GM19239 (cell line): ENCODE data around the gene PCYT1B.

Source experiments
- DNase-seq: peaks from one replicate; pipeline ENCODE4 v3.0.0; 2011; ENCODE audit warnings: low spot score; ENCODE audit not compliant: insufficient read length
- FAIRE-seq: peaks from 2 replicates; lab custom pipeline; 2011; peaks lifted over from hg19 to GRCh38; lab: Jason Lieb, UNC

Gene PCYT1B

DNA sequence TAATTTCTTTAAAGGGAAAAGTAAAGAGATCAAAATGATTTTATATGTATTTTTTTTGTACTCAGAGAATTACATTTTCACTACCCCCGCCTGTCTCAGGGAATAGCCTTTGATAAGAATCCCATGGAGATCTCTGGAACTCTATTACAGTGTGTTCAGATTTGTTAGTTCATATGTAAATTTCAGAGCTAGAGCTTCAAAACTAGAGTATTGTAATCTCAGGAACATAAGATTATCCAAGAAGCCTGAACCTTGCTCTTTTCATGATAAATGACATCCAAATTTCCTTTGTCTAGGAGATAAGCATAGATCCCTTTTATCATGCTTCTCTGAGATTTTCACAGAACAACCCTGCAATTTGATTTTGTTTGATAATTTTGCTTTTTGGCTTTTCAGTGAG is 99.2 kb downstream of the PCYT1B start:
- no peak for DNase-seq
- no peak for FAIRE-seq

DNA sequence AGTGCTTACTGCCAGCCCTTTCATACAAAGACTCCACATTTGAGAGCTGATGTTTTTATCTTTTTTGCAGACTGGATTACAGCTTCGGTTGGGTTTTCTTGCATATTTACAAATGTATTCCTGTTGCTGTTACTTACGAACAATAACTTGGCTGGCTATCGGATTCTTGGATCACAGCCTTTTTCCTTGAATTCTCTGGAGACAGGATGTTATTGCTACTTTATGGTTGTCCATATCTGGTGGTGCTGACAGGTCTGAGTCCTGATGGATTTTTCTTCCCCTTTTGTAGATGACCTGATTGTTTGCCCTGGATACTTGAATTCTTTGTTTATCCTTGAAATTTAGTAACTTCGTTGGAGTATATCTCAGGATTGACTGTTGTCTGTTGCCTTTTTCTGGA is 104.4 kb downstream of the PCYT1B start:
- FAIRE-seq (no peak), DNase-seq (no peak)

DNA sequence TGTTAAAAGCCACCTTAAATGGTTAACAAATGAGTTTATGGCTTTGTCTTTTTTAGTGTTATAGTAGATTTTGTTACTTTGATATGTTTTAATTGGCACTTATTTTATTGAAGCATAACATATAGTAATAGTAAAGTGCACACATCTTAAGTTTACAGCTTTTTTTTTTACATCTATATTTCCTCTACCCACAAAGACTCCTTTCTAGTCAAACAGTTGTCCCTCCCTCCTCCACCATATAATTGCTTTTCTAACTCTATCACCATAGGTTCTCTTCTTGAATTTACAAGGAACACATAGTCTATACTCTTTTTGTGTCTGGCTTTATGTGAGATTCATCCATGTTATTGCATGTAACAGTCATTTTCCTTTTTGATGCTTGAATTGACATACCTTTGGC is 110.6 kb downstream of the PCYT1B start:
- FAIRE-seq = no peak
- DNase-seq = no peak

DNA sequence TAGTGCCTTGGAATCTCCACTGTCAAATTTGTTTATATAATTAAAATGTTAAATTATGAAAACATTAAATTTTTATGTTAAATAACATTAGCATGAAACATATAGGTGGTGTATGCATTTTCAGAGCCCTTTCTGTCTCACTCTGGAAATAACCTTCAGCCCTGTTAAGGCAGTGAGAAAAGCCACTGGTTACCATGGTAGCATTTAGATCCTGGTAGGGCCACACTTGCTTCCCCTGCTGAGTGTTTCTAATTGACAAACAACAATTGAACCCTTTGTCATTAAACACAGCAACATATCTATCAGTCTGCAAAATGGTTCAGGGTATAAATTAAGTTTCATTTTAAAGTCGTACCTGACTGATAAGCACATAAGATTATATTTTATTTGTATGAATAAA is 118.5 kb downstream of the PCYT1B start:
- no peak for FAIRE-seq
- no peak for DNase-seq

DNA sequence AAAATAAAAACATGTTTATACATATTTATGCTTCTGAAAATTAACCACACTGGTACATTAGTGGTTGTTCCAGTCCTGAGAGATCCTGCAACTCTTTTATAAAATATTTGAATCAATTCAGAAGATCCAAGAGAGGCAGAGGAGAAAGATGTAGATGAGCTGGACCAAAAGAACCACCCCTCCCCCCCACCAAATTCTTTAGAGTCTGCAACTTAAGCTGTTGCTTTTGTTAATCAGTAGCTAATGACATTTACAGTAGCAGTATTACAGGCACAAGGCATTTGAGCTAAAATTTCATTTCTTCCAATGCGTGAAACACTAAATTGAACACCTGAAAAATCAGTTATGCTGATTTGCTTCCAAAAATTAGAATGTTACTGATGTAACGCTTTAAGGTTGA is 120.5 kb downstream of the PCYT1B start:
- FAIRE-seq (no peak), DNase-seq (no peak)

DNA sequence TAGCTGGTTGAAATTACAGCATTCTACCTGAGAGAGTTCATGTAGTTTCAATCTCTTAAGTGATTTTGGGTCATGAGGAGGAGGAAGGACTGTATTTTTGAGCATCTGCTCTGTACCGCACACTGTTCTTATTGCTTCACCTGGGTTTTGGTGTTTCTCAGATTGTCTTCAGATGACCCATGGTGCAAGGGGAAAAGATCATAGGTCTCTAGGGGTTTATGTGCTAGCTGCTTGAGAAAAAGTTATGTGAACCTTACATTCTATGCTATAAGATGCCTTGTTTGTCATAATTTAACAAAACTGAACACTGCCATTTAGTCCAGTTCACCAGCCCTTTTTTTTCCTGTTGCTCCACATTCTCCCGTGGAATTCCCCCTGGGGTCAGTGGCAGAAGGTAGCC is 121.7 kb downstream of the PCYT1B start:
- DNase-seq (no peak), FAIRE-seq (no peak)

DNA sequence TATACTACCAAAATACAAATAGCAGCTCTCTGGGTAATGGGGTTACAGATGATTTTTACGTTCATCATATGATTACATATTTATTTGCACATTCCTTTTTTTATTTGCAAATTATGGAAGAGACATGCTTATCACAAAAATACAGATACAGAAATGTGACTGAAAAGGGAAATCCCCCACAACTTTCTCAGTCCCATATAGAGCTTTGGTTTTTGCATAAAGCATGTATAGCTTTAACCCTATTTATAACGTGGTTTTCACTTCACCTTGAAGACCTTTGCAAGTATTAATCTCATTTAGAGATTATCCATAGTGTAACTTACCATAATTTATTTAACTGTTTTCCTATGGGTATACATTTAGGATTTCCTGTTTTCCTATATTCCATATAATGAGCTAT is 126.7 kb downstream of the PCYT1B start:
- DNase-seq (no peak), FAIRE-seq (peak; percentile 90)

DNA sequence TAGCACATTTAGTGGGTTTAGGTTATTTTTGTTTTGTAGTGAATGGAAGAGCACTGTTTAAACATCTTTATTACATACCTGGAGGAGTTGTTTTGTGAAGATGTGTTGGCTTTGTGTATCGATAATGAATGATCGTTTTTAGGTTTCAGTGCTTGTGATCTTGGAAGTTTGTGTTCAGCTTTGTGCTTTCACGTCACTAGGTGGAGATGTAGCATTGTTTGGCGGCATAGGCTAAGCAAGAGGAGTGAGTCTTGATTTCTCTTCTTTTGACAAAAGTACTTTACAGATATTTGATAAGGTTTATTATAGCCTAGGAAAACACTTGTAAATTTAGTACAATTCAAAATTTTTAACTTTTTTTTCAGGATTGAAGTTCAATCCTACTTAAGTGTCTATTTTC is 131.7 kb downstream of the PCYT1B start:
- DNase-seq (no peak), FAIRE-seq (peak; percentile 80)

DNA sequence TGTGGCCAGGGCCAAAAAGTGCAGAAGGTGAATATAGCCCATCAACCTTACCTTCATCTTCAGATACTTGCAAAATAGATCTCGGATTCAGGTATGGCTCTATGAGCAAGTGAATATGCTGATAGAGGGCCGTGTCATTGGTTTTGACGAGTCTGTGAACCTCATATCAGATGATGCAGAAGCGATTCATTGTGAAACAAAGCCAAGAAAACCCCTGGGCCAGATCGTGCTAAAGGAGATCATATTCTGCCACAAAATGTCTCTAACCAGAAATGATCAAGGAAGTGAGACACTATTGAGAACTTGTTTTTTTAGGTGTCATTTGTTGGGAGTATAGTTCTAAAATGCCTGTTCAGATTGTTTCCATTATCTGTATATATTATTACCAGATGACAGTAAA is 133.7 kb downstream of the PCYT1B start:
- DNase-seq (no peak), FAIRE-seq (peak; percentile 95)

DNA sequence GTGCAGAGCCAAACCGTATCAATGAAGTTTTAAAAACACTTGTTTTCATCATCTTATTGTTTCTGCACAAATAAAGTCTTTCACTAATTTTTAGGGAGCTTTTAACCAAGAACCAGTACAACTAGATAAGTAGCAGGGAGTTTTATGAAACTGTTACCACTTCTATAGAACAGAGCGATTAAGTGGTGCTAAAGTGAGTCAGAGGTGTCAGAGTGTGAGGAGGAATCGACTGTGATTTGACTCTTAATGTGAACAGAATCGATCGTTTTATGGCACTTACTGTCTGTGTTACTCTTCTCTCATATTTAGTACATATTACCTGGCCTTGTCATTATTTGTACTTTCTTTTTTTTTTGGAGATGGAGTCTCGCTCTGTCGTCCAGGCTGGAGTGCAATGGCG is 138.8 kb downstream of the PCYT1B start:
- no peak for DNase-seq
- no peak for FAIRE-seq
